HK-2 (cell line): ENCODE data around the gene OR56A1.
"Not testable (repeated sequence)": the region's sequence is repeated elsewhere in the genome, so short reads cannot be mapped to it uniquely, and the experiment has no call there.

ENCODE experiments used
- DNase-seq: peaks from one replicate; pipeline ENCODE4 v3.0.0-alpha.2; 2018; ENCODE audit not compliant: unreplicated experiment

OR56A1 gene, protein sequence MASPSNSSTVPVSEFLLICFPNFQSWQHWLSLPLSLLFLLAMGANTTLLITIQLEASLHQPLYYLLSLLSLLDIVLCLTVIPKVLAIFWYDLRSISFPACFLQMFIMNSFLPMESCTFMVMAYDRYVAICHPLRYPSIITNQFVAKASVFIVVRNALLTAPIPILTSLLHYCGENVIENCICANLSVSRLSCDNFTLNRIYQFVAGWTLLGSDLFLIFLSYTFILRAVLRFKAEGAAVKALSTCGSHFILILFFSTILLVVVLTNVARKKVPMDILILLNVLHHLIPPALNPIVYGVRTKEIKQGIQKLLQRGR

DNA sequence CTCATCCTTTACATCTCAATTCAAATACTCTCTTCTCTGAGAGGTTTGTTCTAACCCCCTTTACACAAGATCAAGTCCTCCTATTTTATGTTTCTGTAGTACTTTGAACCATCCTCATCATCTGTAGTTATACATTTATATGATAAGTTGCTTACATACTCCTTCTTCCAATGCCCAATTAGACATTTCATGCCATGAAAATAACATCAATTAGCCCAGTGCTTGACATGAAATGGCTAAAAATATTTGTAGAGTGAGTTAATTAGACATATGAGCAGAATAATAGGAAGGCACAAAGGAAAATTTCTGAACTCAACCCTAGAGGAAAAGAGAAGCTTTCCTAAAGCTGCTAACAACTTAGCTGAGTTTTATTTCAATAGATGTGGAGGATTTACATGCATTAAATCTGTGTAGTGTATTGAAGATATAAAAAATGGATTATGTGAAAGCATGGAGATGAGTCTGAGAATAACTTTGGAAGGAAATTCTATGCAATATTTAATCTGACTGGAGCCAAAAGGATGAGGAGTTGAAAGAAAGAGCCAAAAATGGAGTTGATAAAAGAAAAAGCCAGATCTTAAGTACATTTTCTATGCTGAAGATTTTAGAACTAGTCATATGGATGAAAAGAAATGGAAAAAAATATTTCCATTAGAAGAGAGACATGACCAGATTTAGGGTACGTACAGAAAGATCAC, at the start of gene OR56A1:
OR56A1 (minus strand) TSS at position 51 of the 698 bp plus-strand sequence. CDS start 3,066 bp downstream, outside the sequence.
- DNase-seq, result no peak

- no peak for DNase-seq
These were observed 48.9 kb upstream of the OR56A1 start for GRCh38 chr11:6079463-6079862.

- no peak for DNase-seq
These were observed 47.2 kb upstream of the OR56A1 start for GRCh38 chr11:6077723-6078122.

DNA sequence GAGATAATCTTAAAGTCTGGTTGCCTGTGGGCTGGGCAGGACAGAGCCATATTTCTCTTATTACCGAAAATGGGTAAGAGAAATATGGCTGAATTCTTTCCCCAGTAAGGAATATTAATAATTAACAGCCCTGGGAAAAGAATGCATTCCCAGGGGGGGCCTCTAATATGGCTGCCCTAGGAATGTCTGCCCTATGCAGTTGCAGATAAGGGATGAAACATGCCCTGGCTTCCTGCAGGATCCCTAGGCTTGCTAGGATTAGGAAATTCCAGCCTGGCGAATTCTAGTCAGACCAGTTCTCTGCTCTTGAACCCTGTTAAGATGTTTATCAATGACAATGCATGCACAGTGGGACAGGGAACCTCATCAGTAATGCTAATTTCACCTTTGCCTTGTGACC, 45.9 kb upstream of the OR56A1 start:
- not testable (repeated sequence) for DNase-seq

GRCh38 chr11:6067502-6067901, 36.9 kb upstream of the OR56A1 start:
- DNase-seq, result no peak

- DNase-seq, result no peak
These were observed 32.3 kb upstream of the OR56A1 start for GRCh38 chr11:6062691-6063358.

GRCh38 chr11:6061475-6061874, 30.9 kb upstream of the OR56A1 start:
- no peak for DNase-seq

GRCh38 chr11:6057452-6057851, 26.9 kb upstream of the OR56A1 start:
- no peak for DNase-seq

GRCh38 chr11:6055569-6055968, 25.0 kb upstream of the OR56A1 start:
- DNase-seq, result no peak

DNA sequence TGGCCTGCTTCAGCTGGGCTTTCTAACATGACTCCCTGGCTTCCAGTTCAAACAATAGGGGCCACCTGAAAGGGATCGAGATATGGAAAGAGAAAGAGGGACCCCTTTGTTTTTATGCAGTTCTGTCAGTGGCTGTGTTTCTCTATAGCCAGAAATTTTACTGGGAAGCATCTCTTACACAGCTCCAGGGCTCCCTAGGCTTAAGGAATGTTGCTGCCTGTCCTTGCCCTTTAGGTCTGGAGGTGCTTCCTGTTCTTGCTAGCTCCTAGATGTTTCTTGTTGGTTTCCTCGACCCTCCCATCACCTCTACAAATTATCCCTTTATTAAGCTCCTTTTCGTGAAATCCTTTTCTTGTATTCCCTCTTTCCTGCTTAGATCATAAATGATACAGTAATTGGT, 21.8 kb upstream of the OR56A1 start:
- no peak for DNase-seq

DNA sequence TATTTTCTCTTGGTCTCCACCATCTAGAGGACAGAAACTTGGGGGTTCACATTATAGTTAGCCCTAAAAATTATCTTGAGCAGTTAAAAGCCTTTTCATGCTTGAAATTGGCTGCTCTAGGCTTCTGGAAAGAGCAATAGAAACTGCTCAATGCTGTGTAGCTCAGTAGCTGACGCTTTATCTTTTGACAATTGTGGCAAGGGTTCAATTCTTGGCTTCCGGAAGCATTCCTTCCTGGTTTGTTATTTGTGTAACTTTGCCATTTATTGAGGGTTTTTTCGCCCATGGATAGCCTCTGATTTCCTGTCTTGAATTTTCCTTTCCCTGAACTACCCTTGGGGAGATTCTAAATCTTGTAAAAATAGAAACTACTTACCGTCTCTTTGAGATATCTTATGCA, 10.3 kb upstream of the OR56A1 start:
- no peak for DNase-seq

- no peak for DNase-seq
These were observed 3.1 kb downstream of the OR56A1 start for GRCh38 chr11:6027501-6027900.

DNA sequence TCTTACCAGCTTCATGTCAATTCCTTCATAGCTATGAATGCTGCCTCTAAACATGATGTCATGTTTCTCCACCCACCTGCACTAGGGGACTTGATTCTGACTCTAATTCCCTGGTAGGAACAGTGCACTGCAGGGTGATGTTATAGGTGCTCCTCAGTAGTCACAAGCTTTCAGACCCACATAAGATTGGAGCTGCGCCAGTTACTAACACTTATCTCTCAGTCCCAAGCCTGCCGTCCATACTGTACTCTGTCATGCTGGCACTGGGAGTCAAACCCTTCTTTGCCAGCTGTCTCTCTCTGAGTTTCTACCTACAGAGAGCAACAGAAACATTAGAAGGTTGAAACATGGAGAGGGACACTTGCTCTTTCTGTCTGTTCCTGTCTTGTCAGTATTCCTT, 5.5 kb downstream of the OR56A1 start:
- no peak for DNase-seq

- DNase-seq, result no peak
These were observed 7.6 kb downstream of the OR56A1 start for GRCh38 chr11:6022956-6023355.

DNA sequence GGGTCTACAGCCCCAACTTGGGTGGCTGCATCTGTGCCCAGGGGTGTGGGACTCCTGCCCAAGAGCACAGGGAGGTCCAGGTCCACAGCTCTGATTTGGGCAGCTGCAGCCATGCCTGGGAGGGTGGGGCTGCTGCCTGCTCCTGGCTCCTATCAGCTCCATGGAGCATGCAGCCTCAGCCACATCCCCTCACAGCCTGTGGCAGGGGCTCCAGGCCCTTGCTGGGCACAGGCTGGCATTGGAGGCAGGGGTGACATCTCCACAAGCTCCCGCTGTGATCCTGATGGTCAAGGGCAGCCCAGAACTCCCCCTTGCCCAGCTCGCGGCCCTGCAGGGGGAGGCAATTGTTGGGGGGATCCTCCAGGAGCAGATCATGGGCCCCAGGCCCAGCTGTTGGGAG, 17.5 kb downstream of the OR56A1 start:
- no peak for DNase-seq

- DNase-seq, result no peak
These were observed 18.4 kb downstream of the OR56A1 start for GRCh38 chr11:6012035-6012668.

GRCh38 chr11:6006846-6007245, 23.7 kb downstream of the OR56A1 start, which contains the start of gene OR56A4:
Gene OR56A4 (minus strand): TSS chr11:6006946. CDS start chr11:6002992, 3,954 bp downstream.
- DNase-seq, result no peak

DNA sequence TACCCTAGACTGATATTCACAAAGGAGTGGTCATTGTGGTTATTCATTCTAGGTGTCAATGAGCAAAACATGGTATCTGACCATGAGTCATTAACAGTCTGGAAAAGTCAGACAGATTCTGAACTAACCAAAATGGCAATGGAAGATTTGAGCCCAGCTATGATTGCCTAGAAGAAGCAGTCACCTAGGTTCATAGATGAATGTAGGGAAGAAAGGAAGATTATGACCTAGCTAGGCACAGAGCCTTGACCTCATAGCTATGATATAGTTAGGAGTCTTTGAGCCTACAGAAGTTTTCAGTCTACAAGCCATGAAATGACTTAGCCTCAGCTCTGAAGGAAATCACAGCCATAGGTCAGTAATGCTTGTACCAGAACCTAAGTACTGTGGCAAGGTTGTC, 24.2 kb downstream of the OR56A1 start:
- DNase-seq, result no peak

- DNase-seq, result no peak
These were observed 28.3 kb downstream of the OR56A1 start for GRCh38 chr11:6002202-6002699.

GRCh38 chr11:5994791-5995190, 35.8 kb downstream of the OR56A1 start:
- no peak for DNase-seq

GRCh38 chr11:5992604-5993251, 37.8 kb downstream of the OR56A1 start:
- DNase-seq, result no peak

DNA sequence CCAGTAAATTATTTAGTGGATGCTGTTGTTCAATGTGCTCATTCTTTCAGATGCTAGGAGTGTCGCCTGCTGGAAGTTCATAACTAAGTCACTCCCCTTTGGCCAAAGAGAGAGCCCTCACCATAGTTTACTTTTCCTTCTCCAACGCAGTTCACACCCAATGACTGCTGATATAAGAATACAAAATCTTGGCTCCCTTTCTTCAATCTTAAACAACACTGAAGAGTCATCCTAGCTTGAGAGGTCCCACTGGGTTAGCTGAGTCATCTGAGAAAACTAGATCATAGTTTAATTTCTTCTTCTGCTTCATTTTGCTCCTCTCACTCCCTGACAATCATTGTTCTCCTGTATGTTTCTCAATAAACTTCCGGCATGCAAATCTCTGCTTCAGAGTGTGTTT, 38.4 kb downstream of the OR56A1 start:
- DNase-seq, result no peak
